Keratinocyte (primary cell): ENCODE measurements around the gene FHAD1. TPM values are rescaled to one million over a fixed set of nuclear protein-coding genes. Genes with fewer than 3 reads are reported as not detected.

Source experiments
- DNase-seq: peaks from one replicate; pipeline ENCODE4 v3.0.0-alpha.2; 2011; ENCODE audit warnings: low read depth, missing footprints, low spot score
- FAIRE-seq: peaks from 2 replicates; lab custom pipeline; 2011; peaks lifted over from hg19 to GRCh38; lab: Jason Lieb, UNC
- H2AFZ ChIP-seq: 2 replicates; pipeline ENCODE4 v1.6.0; 2012; ENCODE audit warnings: low read length, control low read depth, inconsistent platforms; ENCODE audit not compliant: control insufficient read depth
- H3K27ac ChIP-seq: 2 replicates; pipeline ENCODE4 v1.5.1; 2011; ENCODE audit warnings: low read length; ENCODE audit not compliant: control insufficient read depth, insufficient read depth
- H3K27me3 ChIP-seq: 3 replicates; pipeline ENCODE4 v1.6.0; 2011; ENCODE audit warnings: low read length; ENCODE audit not compliant: control insufficient read depth, insufficient read depth; ENCODE audit errors: extremely low read depth
- H3K36me3 ChIP-seq, 2 experiments: 2 replicates in 1 of 2; 3 replicates in 1 of 2; pipeline ENCODE4 v1.5.1; 2011; ENCODE audit warnings: low read length in 2 of 2, mild to moderate bottlenecking in 1 of 2; ENCODE audit not compliant: control insufficient read depth in 2 of 2, insufficient read depth in 2 of 2; ENCODE audit errors: extremely low read depth in 1 of 2
- H3K4me1 ChIP-seq: 3 replicates; pipeline ENCODE4 v1.5.1; 2011; ENCODE audit warnings: low read length; ENCODE audit not compliant: control insufficient read depth, insufficient read depth; ENCODE audit errors: extremely low read depth
- H3K4me2 ChIP-seq: 3 replicates; pipeline ENCODE4 v1.6.0; 2011; ENCODE audit warnings: low read depth, low read length; ENCODE audit not compliant: control insufficient read depth, insufficient read depth; ENCODE audit errors: extremely low read depth
- H3K4me3 ChIP-seq, 3 experiments: fragments of 200-600 bp in 1 of 3; sonication (generic) in 1 of 3; 2 replicates in 2 of 3; 3 replicates in 1 of 3; pipeline ENCODE4 v1.5.1; 2011 to 2016; ENCODE audit warnings: low read length in 3 of 3, mild to moderate bottlenecking in 3 of 3, control low read depth in 2 of 3, inconsistent platforms in 1 of 3, low read depth in 1 of 3, mixed read lengths in 1 of 3, mixed run types in 1 of 3, moderate library complexity in 1 of 3; ENCODE audit not compliant: control insufficient read depth in 2 of 3, insufficient read depth in 2 of 3; ENCODE audit errors: extremely low read depth in 1 of 3
- H3K79me2 ChIP-seq: 2 replicates; pipeline ENCODE4 v1.6.0; 2012; ENCODE audit warnings: low read length; ENCODE audit not compliant: control insufficient read depth, insufficient read depth
- H3K9ac ChIP-seq: 3 replicates; pipeline ENCODE4 v1.6.0; 2011; ENCODE audit warnings: low read length; ENCODE audit not compliant: control insufficient read depth, insufficient read depth; ENCODE audit errors: extremely low read depth
- H3K9me1 ChIP-seq: 3 replicates; pipeline ENCODE4 v1.6.0; 2011; ENCODE audit warnings: low read length; ENCODE audit not compliant: control insufficient read depth, insufficient read depth; ENCODE audit errors: extremely low read depth
- H3K9me3 ChIP-seq: 2 replicates; pipeline ENCODE4 v1.5.1; 2012; ENCODE audit warnings: low read depth, low read length; ENCODE audit not compliant: control insufficient read depth
- H4K20me1 ChIP-seq: 3 replicates; pipeline ENCODE4 v1.6.0; 2011; ENCODE audit warnings: low read length; ENCODE audit not compliant: control insufficient read depth, insufficient read depth; ENCODE audit errors: extremely low read depth
- CTCF ChIP-seq, 3 experiments: IDR thresholded peaks in 1 of 3; conservative IDR thresholded peaks in 1 of 3; optimal IDR thresholded peaks in 1 of 3; 2 replicates in 2 of 3; 3 replicates in 1 of 3; pipeline versions ENCODE3 to v1.5.1; 2011; ENCODE audit warnings: low read length in 3 of 3, mild to moderate bottlenecking in 3 of 3, moderate library complexity in 2 of 3, control low read depth in 1 of 3, inconsistent platforms in 1 of 3; ENCODE audit not compliant: insufficient read depth in 2 of 3; ENCODE audit errors: extremely low read depth in 1 of 3
- EZH2 ChIP-seq: IDR thresholded peaks from one replicate; pipeline ENCODE4 v1.6.1; 2012; ENCODE audit warnings: inconsistent platforms, mild to moderate bottlenecking, low read length, moderate library complexity
- dilution Hi-C: fragments of 300-500 bp; cut with MboI; formaldehyde crosslinking; loops from one replicate; pipeline ENCODE4 v1.7.0; 2020; ENCODE audit warnings: low sequenced_read_pairs; ENCODE audit not compliant: extremely low pct_ligation_motif_present
- polyA plus RNA-seq, 5 experiments: library from polyadenylated mRNA; depleted of rRNA in 3 of 5; stranded (reverse) in 3 of 5; stranded (forward) in 1 of 5; unstranded in 1 of 5; fragments of >200 nt; gene quantifications; 1 replicate in 1 of 5; 2 replicates in 3 of 5; 3 replicates in 1 of 5; pipeline versions ENCODE4 v1.2.1 to v1.2.3, GENCODE V29; 2011 to 2012; ENCODE audit warnings: missing spikeins in 2 of 5, low read depth in 1 of 5, low replicate concordance in 1 of 5

FHAD1 gene
- polyA plus RNA-seq, 1 donor (not counting 4 experiments of a cell fraction or from before 2014, with no cell fraction given): 0.09 TPM

DNA sequence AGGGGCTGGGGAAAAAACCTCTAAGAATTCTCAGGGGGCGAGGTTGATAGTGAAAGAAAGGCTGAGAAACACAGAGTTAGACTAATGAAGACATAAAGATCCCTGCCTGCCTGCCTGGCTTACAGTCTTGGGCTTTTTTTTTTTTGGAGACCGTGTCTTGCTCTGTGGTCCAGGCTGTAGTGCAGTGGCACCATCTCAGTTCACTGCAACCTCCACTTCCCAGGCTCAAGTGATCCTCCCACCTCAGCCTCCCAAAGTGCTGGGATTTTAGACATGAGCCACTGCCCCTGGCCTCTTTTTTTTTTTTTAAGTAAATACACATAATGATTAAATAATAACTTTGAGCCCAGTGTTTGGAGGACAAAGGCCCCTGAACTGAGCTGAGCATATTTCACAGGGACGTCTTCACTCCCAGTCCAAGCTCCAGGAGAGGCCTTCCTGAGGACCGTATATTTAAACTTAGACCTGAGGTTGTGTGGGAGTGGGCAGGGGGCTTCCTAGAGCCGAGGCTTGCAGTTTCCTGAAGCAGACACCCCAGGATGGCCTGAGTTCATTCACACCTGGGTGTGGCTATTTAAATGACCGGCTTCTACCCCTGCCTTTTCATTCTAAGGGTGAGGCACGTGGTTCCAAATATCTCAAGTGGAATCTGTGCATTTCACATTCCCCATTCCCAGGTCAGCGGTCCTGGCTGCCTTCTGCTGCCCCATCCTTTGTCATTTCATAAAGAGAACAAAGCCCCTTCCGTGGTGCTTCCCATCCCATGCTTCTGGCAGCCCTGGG lies 146.6 kb downstream of the FHAD1 start:
- DNase-seq (no peak), FAIRE-seq (no peak)
- Histone ChIP-seq H4K20me1 (no peaks in the 10 kb centered on the region), H2AFZ (no peak overlapping the region), H3K9ac (no peak overlapping the region), H3K27me3 (no peaks in the 10 kb centered on the region), H3K36me3 (no peaks in the 10 kb centered on the region), H3K79me2 (no peaks in the 10 kb centered on the region), H3K4me1 (no peaks in the 10 kb centered on the region), H3K27ac (no peak overlapping the region), H3K4me2 (no peak overlapping the region), H3K4me3 (no peak overlapping the region), H3K9me1 (no peaks in the 10 kb centered on the region), H3K9me3 (no peaks in the 10 kb centered on the region)
- dilution Hi-C loops: no loop called here
- no peak for TF ChIP-seq EZH2
- no peak for TF ChIP-seq CTCF (optimal IDR thresholded peaks at IDR 0.05 in 1 of 3, IDR thresholded peaks at IDR 0.05 in 1 of 3, conservative IDR thresholded peaks at IDR 0.05 in 1 of 3; ENCODE audit: extremely low read depth in 1 of 3, insufficient read depth in 2 of 3, low read length in 3 of 3)

- no peaks in the 10 kb centered on the region for H3K36me3 ChIP-seq
- TF ChIP-seq CTCF (optimal IDR thresholded peaks at IDR 0.05 in 1 of 3, IDR thresholded peaks at IDR 0.05 in 1 of 3, conservative IDR thresholded peaks at IDR 0.05 in 1 of 3; ENCODE audit: extremely low read depth in 1 of 3, insufficient read depth in 2 of 3, low read length in 3 of 3): no peak
- no peak overlapping the region for H3K4me2 ChIP-seq
- no peak overlapping the region for H3K9ac ChIP-seq
- no peak overlapping the region for H3K4me3 ChIP-seq
- no peaks in the 10 kb centered on the region for H3K4me1 ChIP-seq
- DNase-seq (no peak), FAIRE-seq (no peak)
- no peaks in the 10 kb centered on the region for H3K9me3 ChIP-seq
- H3K27me3 ChIP-seq: no peaks in the 10 kb centered on the region
- no peaks in the 10 kb centered on the region for H3K9me1 ChIP-seq
- H3K79me2 ChIP-seq: no peaks in the 10 kb centered on the region
- H3K27ac ChIP-seq: no peak overlapping the region
- no peak overlapping the region for H2AFZ ChIP-seq
- dilution Hi-C loops: no loop called here
- no peaks in the 10 kb centered on the region for H4K20me1 ChIP-seq
These were observed 147.3 kb downstream of the FHAD1 start for GRCh38 chr1:15394258-15394690.
